DMS153 treated with DMSO at 0.1 percent for 48 hours (cell line): ENCODE results near the gene SH3BP5L.
"Not testable (repeated sequence)": the region's sequence is repeated elsewhere in the genome, so short reads cannot be mapped to it uniquely, and the experiment has no call there.

Source experiments
- DNase-seq: peaks from one replicate; lab custom pipeline; 2025; ENCODE audit not compliant: unreplicated experiment; lab: John Stamatoyannopoulos, UW

The SH3BP5L gene

DNA sequence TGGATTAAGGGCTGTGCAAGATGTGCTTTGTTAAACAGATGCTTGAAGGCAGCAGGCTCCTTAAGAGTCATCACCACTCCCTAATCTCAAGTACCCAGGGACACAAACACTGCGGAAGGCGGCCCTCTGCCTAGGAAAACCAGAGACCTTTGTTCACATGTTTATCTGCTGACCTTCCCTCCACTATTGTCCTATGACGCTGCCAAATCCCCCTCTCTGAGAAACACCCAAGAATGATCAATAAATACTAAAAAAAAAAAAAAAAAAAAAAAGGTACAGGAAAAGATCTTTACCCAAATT is 5.0 kb upstream of the SH3BP5L start:
- not testable (repeated sequence) for DNase-seq

DNA sequence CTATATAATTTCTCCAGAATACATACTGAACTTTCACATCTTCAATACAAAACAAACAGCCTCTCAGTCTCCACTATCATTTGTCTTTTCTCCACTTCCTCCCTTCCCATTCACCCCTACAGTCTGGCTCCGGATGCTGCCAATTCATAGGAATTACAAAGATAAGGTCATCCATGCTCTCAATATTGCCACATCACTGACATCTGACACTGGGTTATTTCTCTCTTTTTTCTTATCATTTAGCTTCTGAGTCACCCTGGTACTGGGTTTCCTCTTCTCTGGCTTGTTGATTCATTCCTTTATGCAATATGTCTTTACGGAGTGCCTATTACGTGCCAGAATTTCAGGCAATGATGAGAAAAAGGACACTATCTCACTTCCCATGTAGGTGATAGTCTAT is 3.1 kb upstream of the SH3BP5L start:
- no peak for DNase-seq

DNA sequence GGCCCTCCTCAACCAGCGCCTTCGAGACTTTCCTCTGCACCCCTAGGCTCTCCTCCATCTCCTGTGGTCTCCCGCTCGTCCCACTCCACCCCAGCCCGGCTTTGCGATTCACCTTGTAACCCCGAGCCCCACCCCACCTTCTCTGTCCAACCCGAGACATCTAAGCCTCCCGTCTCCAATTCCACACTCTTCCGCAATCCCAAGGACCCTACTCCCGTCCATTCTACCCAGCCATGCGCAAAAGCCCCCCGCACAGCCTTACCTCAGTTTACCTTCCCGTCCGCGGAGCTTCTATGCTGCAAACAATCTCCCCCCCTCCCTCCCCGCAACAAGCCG is 174 bp downstream of the SH3BP5L start:
- DNase-seq: no peak

GRCh38 chr1:248825136-248825535 is 579 bp downstream of the SH3BP5L start:
- no peak for DNase-seq

GRCh38 chr1:248824701-248825100 is 1.0 kb downstream of the SH3BP5L start:
- DNase-seq: no peak

GRCh38 chr1:248824301-248824700 is 1.4 kb downstream of the SH3BP5L start:
- DNase-seq: no peak

- DNase-seq: no peak
Measured at GRCh38 chr1:248823517-248824001, 2.2 kb downstream of the SH3BP5L start.

GRCh38 chr1:248822148-248823032 is 3.3 kb downstream of the SH3BP5L start:
- DNase-seq: no peak

GRCh38 chr1:248821641-248822040 is 4.1 kb downstream of the SH3BP5L start:
- DNase-seq: no peak

DNA sequence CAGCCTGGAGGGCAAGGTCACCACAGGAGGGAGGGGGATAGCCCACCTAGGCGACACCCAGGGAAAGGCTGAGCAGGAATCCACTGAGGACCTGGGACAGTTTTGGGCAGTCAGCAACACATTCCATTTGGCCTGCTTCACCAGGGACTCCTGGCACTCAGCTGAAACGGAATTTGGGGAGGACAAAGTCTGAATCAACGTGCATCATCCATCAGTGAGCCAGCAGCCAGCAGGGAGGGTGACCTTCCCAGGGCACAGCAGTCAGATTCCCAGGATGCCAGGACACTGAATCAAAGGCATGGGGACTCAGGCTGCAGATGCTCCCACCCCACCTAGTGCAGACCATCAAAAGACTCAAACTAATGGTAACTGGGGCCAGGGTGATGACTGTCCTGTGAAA is 4.6 kb downstream of the SH3BP5L start:
- no peak for DNase-seq

DNA sequence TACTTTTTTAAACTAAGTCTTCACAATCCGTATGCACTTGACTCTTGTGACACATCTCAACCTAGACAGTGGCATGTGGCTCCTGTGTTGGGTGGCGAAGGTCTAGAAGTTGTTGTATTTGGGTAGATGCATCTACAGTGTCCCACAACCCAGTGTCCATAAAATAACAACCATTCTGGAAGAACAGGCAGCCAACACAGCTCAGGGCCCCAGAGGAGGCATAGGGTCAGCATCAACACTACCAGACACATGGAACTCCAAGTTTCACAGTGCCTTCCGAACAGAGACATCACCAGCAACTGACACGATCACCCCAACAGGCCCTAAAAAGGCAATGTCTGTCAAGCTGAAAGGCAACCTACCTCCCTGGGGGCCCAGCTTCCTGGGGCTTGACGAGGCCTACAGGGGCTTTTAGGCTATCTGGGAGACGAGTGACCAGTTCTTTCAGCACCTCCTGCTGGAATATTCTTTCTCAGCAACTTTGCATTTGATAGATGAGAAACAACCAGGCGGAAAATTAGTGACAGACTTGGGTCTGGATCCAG is 5.6 kb downstream of the SH3BP5L start:
- no peak for DNase-seq

- DNase-seq: no peak
Measured at GRCh38 chr1:248818505-248819374, 7.0 kb downstream of the SH3BP5L start.

DNA sequence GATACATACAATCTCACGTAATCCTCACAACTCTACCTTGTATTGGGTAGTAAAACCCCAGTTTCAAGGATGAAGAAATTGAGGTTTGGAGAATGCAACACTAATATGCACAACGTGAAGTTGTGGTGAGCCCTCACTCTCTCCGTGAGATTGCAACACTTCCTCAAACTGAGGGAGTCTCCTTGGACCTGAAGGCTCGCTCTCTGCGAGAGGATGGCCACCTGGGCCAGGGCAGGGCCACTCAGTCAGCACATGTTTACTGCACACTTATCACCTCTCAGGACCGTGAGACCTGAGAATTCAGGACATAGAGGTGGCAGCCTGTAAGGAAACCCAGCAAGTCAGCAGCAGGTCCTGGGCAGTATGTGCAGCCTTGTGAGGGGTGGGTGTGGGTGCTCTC is 8.7 kb downstream of the SH3BP5L start:
- no peak for DNase-seq

- DNase-seq: no peak
Measured at GRCh38 chr1:248816042-248816851, 9.5 kb downstream of the SH3BP5L start.

GRCh38 chr1:248815407-248816034 is 10.2 kb downstream of the SH3BP5L start:
- no peak for DNase-seq

DNA sequence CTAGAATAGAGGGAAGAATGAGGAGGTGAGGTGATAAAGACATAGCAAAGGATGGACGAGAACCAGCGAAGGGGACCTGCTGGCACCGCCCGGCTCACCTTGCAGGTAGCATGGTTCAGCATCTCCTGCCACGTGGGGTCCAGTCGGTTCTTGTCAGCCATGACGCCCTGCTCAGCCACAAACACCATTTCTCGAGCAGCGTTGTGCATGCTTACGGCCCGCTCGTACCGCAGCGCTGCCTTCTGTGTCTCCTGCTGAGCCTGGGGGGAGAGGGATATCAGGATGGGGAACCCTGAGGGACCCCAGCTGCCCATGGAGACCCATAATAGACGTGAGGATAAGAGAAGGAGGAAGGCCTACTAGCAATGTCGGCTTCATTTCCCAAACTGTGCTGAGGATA is 11.4 kb downstream of the SH3BP5L start:
- DNase-seq: no peak

GRCh38 chr1:248813546-248813945 is 12.2 kb downstream of the SH3BP5L start:
- DNase-seq: no peak

- DNase-seq: no peak
Measured at GRCh38 chr1:248812736-248813425, 12.8 kb downstream of the SH3BP5L start.

DNA sequence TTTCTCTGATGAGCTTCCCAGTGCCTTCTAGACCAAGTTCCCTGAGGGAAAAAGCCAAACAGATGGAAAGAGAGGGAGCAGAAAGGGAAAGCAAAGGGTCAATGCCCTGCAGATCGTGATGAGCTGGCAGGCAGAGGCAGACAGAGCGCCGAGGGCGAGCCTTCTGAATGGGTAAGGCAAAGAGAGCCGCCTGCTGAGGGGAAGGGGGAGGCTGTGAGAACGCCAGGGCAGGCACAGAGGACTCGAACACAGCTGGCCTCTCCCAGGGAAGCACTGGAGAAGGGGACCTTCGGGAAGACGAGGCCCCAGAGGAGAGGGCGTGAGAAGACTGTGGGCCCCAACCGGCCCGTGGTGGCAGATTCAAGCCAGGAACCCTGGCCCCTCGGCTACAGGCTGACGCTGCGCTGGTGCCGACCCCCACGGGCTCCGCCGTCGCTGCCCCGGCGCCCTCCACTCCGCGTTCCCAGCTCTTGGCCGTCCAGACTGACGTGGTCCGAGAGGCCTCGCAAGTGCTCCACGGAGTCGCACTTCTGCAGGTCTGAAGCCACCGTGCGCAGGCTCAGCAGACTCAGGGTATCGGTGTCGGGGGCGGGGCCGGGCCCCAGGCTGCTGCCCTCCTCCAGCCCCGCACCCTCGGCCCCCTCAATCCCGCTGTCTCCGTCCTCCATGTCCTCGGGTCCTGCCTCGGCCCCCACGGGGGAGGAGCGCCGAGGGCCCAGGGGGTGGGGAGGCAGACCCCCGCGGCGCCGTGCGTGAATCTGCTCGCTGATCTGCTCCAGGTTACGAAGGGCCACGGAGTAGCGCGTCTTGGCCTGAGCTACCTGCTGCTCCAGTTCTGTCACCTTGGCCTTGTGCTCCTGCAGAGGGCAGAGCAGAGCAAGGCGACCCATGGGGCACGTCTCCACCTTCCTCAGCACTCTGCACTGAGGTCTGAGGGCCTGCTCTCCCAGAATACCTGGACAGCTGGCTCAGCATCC is 13.9 kb downstream of the SH3BP5L start:
- DNase-seq: no peak
